LHCN-M2 (cell line): ENCODE data around the gene AKT3. TPM values are rescaled to one million over a fixed set of nuclear protein-coding genes. Genes with fewer than 3 reads are reported as not detected.
"Not testable (repeated sequence)": the region's sequence is repeated elsewhere in the genome, so short reads cannot be mapped to it uniquely, and the experiment has no call there.

Source experiments
- DNase-seq: peaks from one replicate; pipeline ENCODE4 v3.0.0-alpha.2; 2012; ENCODE audit warnings: low read depth
- total RNA-seq: library from RNA; depleted of rRNA; stranded (reverse); fragments of >200 nt; gene quantifications from 2 replicates; pipeline ENCODE4 v1.2.3, GENCODE V29; 2014

AKT3 gene
- total RNA-seq, 1 experiment from 2014 or later: 12.2 TPM

- DNase-seq: no peak
These were observed 65.5 kb downstream of the AKT3 start for GRCh38 chr1:243784506-243784905.

- DNase-seq: no peak
These were observed 66.3 kb downstream of the AKT3 start for GRCh38 chr1:243783714-243784113.

GRCh38 chr1:243772361-243773050 is 77.5 kb downstream of the AKT3 start:
- not testable (repeated sequence) for DNase-seq

- no peak for DNase-seq
These were observed 79.2 kb downstream of the AKT3 start for GRCh38 chr1:243770860-243771259.

GRCh38 chr1:243765676-243766075 is 84.4 kb downstream of the AKT3 start:
- no peak for DNase-seq

- DNase-seq: no peak
These were observed 86.2 kb downstream of the AKT3 start for GRCh38 chr1:243763806-243764205.

- DNase-seq: no peak
These were observed 91.4 kb downstream of the AKT3 start for GRCh38 chr1:243758647-243759046.

GRCh38 chr1:243756529-243756928 is 93.5 kb downstream of the AKT3 start:
- no peak for DNase-seq

GRCh38 chr1:243754348-243754747 is 95.7 kb downstream of the AKT3 start:
- DNase-seq: no peak

- DNase-seq: no peak
These were observed 98.5 kb downstream of the AKT3 start for GRCh38 chr1:243751506-243751905.

- peak; percentile 68 for DNase-seq
These were observed 101.2 kb downstream of the AKT3 start for GRCh38 chr1:243748706-243749283.

GRCh38 chr1:243748227-243748626 is 101.8 kb downstream of the AKT3 start:
- no peak for DNase-seq

GRCh38 chr1:243746751-243747150 is 103.3 kb downstream of the AKT3 start:
- no peak for DNase-seq

GRCh38 chr1:243745356-243745755 is 104.7 kb downstream of the AKT3 start:
- DNase-seq: peak; percentile 38

- peak; percentile 77 for DNase-seq
These were observed 107.2 kb downstream of the AKT3 start for GRCh38 chr1:243742819-243743218.

GRCh38 chr1:243740255-243740999 is 109.6 kb downstream of the AKT3 start:
- DNase-seq: no peak

GRCh38 chr1:243739335-243740003 is 110.6 kb downstream of the AKT3 start:
- no peak for DNase-seq

GRCh38 chr1:243738020-243738419 is 112.0 kb downstream of the AKT3 start:
- no peak for DNase-seq

GRCh38 chr1:243735457-243735856 is 114.6 kb downstream of the AKT3 start:
- DNase-seq: no peak

GRCh38 chr1:243734308-243734695 is 115.7 kb downstream of the AKT3 start:
- peak; percentile 20 for DNase-seq

GRCh38 chr1:243733670-243734307 is 116.3 kb downstream of the AKT3 start:
- no peak for DNase-seq

GRCh38 chr1:243732637-243733036 is 117.4 kb downstream of the AKT3 start:
- DNase-seq: no peak
